Measurements from ENCODE around the gene SETBP1. TPM values are rescaled to one million over a fixed set of nuclear protein-coding genes. Genes with fewer than 3 reads are reported as not detected.

SETBP1 gene
- total RNA-seq, 1 experiment from 2014 or later: 0.05 TPM

DNA sequence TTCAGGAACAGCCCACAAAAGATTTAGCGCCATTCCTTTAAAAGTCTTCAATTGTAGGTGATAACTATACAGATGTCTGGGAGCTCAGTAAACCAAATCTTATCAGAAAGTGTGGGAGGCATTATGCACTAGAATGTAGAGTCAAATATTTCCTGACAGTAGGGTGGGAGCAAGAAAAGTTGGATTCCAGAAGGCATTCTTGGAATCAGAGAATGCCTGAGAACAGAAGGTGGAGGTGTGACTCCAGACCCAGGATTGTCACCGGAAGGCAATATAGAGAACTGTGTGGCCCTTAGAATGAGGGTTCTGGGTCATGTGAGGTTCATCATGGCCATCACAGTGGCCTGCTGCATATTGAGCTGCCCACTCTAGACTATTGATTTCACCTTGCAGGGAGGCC is 90.0 kb downstream of the SETBP1 start:
- ChIA-PET CTCF (no interaction called here), RAD21 (ENCODE audit: low non-redundant PET in 1 of 2, low total read pairs in 2 of 2, uncharacterized antibody in 2 of 2, unreplicated experiment in 2 of 2) (no interaction called here), POLR2A (no interaction called here)
- DNase-seq (ENCODE audit: low read depth, low spot score) (no peak), ATAC-seq (no peak)
- no peaks in the 10 kb centered on the region for H3K9me2 ChIP-seq (ENCODE audit: insufficient read depth)
- no peaks in the 10 kb centered on the region for H3K36me3 ChIP-seq (ENCODE audit: control insufficient read depth in 1 of 2, insufficient read depth in 2 of 2, low read length in 2 of 2)
- H3K4me1 ChIP-seq (ENCODE audit: control insufficient read depth in 1 of 2, insufficient read depth in 2 of 2, low read length in 2 of 2): no peaks in the 10 kb centered on the region
- H3K27me3 ChIP-seq (ENCODE audit: insufficient read depth, low read length): no peaks in the 10 kb centered on the region
- TF ChIP-seq EZH2 (IDR thresholded peaks at IDR 0.05): no peak
- TF ChIP-seq CBX3 (IDR thresholded peaks at IDR 0.05; ENCODE audit: low read depth): no peak
- no peak for TF ChIP-seq JUND (IDR thresholded peaks at IDR 0.05)
- no peak for TF ChIP-seq SP1 (IDR thresholded peaks at IDR 0.05; ENCODE audit: low read depth)
- TF ChIP-seq ATF3 (IDR thresholded peaks at IDR 0.05): no peak
- no peak for TF ChIP-seq CEBPB (IDR thresholded peaks at IDR 0.05; ENCODE audit: low read depth)
- no peak for TF ChIP-seq ELF1 (IDR thresholded peaks at IDR 0.05; ENCODE audit: borderline replicate concordance, low read depth)
- TF ChIP-seq REST (IDR thresholded peaks at IDR 0.05; ENCODE audit: low read depth): no peak
- TF ChIP-seq ZFX (IDR thresholded peaks at IDR 0.05): no peak
- H3K79me2 ChIP-seq (ENCODE audit: insufficient read depth, low read length): no peaks in the 10 kb centered on the region
- peaks cover under 1 to 27% of the 10 kb centered on the region in 2 experiments; a peak in 2 of 4 replicates for H3K9me3 ChIP-seq (ENCODE audit: control insufficient read depth in 1 of 2, insufficient read depth in 1 of 2, low read depth in 1 of 2, low read length in 2 of 2)
- BruUV-seq (replicated peaks): no TSS peak
- H4K20me1 ChIP-seq (ENCODE audit: insufficient read depth): no peaks in the 10 kb centered on the region
- no peak overlapping the region for H2AFZ ChIP-seq (ENCODE audit: low read depth, low read length, poor library complexity, severe bottlenecking)
- H3K9ac ChIP-seq (ENCODE audit: low read length): no peak overlapping the region
- no peak overlapping the region for H3K4me3 ChIP-seq (replicated peaks in 1 of 2; ENCODE audit: low read depth in 1 of 2, low read length in 2 of 2)
- H3K4me2 ChIP-seq (ENCODE audit: low read length): no peak overlapping the region
- H3K27ac ChIP-seq (ENCODE audit: low read depth, low read length): no peak overlapping the region
- intact Hi-C loops (cut with micrococcal nuclease): no loop called here
